D721Med (cell line): ENCODE results near the gene KASH5.
"Not testable (repeated sequence)": the region's sequence is repeated elsewhere in the genome, so short reads cannot be mapped to it uniquely, and the experiment has no call there.

ENCODE experiments used
- DNase-seq: peaks from one replicate; pipeline ENCODE4 v3.0.0; 2011; ENCODE audit warnings: low spot score; ENCODE audit not compliant: insufficient read length
- FAIRE-seq: peaks from 2 replicates; lab custom pipeline; 2011; peaks lifted over from hg19 to GRCh38; lab: Jason Lieb, UNC
- TF ChIP-seq, protein P1 (sequence below): IDR thresholded peaks from 2 replicates; pipeline ENCODE4 v1.5.1; 2012; ENCODE audit warnings: mild to moderate bottlenecking, control low read depth; ENCODE audit not compliant: insufficient read depth; ENCODE audit errors: missing control alignments

The KASH5 gene

DNA sequence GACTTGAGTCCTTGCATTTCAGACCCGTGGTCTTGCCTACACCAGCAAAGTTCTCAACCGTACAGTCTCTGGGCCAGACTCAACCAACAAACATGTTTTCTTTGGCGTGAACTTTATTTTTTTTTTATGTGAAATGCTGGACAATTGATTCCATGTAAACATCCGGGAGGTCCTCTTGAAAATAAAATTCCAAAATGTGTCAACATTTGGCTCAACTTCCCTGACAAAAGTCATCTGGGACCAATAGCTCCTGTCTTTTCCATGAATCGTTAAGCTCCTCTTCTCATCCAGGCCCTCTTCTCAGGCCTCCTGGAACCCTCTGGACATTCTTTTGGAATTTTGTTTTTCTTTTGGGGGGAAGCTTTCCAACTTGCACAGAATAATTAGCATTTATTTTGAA, 67.7 kb downstream of the KASH5 start:
- TF ChIP-seq, protein P1, sequence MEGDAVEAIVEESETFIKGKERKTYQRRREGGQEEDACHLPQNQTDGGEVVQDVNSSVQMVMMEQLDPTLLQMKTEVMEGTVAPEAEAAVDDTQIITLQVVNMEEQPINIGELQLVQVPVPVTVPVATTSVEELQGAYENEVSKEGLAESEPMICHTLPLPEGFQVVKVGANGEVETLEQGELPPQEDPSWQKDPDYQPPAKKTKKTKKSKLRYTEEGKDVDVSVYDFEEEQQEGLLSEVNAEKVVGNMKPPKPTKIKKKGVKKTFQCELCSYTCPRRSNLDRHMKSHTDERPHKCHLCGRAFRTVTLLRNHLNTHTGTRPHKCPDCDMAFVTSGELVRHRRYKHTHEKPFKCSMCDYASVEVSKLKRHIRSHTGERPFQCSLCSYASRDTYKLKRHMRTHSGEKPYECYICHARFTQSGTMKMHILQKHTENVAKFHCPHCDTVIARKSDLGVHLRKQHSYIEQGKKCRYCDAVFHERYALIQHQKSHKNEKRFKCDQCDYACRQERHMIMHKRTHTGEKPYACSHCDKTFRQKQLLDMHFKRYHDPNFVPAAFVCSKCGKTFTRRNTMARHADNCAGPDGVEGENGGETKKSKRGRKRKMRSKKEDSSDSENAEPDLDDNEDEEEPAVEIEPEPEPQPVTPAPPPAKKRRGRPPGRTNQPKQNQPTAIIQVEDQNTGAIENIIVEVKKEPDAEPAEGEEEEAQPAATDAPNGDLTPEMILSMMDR = no peak
- FAIRE-seq (no peak), DNase-seq (no peak)

DNA sequence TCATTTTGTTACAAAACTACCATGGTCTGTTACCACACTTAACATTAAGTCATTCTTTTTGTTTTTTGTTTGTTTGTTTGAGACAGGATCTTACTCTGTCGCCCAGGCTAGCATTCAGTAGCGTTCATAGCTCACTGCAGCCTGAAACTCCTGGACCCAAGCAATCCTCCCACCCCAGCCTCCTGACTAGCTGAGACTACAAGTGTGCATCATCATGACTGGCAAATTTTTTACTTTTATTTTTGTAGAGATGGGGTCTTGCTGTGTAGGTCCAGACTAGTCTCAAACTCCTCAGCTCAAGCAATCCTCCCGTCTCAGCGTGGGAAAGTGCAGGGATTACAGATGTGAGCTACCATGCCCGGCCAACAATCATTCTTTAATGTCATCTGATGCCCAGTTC, 68.3 kb downstream of the KASH5 start:
- TF ChIP-seq, protein P1 = no peak
- DNase-seq (no peak), FAIRE-seq (no peak)

DNA sequence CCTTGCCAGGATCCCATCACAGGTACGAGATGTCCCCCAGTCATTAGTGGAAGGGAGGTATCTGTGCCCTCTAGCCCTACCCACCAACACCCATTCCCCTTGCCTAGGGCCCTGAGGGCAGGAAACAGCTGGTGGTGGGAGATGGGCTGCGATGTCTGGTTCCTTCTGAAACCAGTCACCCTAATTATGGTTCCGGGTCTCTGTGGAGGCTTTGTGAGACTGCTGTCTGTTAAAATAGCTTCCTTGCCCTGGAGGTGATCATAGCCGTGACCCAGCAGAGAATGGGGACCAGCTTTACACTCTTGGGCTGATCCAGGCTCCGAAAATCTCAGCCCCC, 70.5 kb downstream of the KASH5 start:
- DNase-seq (no peak), FAIRE-seq (no peak)
- TF ChIP-seq, protein P1 = no peak

DNA sequence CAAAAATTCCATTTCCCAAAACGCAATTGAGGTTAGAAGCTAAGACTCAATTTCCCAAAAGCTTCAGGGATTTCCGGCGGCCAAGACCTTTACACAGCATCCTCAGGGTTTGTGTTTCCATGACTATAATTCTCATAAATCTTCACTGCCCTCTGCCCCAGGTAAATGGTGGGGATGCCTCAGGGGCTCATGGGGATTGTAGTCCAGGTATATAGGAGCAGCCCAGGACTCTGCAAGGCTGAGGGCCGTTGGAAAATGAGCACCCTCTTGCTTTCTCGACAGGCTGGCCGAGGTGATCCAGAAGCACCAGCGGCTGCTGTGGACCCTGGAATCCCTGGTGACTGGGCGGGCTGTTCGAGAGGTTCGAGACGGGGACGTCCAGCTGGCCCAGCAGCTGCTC, 71.3 kb downstream of the KASH5 start:
- TF ChIP-seq, protein P1 = no peak
- FAIRE-seq = no peak

DNA sequence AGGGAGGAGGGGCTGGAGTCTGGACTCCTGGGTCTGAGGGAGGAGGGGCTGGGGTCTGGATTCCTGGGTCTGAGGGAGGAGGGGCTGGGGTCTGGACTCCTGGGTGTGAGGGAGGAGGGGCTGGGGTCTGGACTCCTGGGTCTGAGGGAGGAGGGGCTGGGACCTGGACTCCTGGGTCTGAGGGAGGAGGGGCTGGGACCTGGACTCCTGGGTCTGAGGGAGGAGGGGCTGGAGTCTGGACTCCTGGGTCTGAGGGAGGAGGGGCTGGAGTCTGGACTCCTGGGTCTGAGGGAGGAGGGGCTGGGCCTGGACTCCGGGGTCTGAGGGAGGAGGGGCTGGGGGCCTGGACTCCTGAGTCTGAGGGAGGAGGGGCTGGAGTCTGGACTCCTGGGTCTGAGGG, 73.1 kb downstream of the KASH5 start:
- DNase-seq, FAIRE-seq: not testable (repeated sequence)

More for the DNA sequence above, 71.3 kb downstream of the KASH5 start:
- DNase-seq = no peak

DNA sequence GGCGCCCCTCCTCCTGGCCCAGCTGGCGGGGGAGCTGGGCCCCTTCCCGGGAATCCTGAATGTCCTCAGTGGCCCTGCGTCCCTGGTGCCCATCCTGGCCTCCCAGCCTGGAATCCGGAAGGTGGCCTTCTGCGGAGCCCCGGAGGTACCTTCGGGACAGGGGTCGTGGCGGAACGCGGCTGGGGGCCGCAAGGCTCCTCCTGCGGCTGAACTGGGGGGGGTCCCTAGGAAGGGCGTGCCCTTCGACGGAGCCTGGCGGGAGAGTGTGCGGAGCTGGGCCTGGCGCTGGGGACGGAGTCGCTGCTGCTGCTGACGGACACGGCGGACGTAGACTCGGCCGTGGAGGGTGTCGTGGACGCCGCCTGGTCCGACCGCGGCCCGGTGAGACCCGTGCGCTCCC, 73.6 kb downstream of the KASH5 start:
- TF ChIP-seq, protein P1 = no peak
- DNase-seq (no peak), FAIRE-seq (no peak)

- no peak for DNase-seq
- TF ChIP-seq, protein P1 = no peak
- no peak for FAIRE-seq
These were observed 74.4 kb downstream of the KASH5 start for GRCh38 chr19:49462492-49462891.
